ENCODE measurements around the gene IBA57. TPM values are rescaled to one million over a fixed set of nuclear protein-coding genes. Genes with fewer than 3 reads are reported as not detected.
"Not testable (repeated sequence)": the region's sequence is repeated elsewhere in the genome, so short reads cannot be mapped to it uniquely, and the experiment has no call there.

Gene IBA57
- total RNA-seq, 1 donor from 2014 or later: 8.3 TPM

DNA sequence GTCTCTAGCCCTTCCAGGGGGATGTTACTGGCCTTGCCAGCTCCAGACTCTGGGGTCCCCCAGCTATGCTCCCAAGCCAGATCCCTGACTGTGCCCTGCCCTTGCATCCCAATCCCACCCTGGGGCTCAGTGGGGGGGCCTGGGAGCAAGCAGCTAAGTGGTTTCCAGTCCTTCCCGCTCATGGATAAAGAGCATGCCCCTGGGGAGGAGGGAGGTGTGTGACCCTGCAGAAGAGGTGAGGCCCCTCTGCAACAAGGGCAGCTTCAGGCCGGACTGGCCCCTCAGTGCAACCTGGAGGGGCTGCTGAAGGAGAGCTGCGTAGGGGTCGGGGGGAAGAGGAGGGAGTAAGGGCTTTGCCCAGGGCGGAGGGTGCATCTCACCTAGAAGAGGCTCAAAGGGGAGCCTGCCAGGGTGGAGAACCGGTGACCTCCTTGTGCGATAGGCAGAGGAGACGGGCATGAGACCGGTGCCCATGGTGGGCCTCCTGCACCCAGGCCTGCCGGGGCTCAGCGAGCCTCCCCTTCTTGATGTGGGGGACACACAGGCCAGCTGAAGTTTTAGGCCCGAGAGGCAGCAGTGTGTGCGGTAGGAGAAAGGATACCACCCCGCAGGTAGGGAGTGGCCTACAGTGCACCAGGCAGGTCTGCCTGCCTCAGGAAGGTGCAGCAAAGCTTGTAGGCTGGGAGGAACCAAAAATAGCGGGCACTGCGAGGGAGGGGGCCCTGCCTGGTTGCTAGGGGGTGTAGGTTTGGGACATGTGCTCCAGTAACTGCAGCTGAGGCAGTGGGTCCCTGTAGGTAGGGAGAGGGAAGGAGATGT, 45.3 kb downstream of the IBA57 start:
- intact Hi-C loops (cut with micrococcal nuclease): loop anchor here (5.0 kb wide), 1 partner anchor 291 kb away; no protein-coding TSS in a partner anchor

DNA sequence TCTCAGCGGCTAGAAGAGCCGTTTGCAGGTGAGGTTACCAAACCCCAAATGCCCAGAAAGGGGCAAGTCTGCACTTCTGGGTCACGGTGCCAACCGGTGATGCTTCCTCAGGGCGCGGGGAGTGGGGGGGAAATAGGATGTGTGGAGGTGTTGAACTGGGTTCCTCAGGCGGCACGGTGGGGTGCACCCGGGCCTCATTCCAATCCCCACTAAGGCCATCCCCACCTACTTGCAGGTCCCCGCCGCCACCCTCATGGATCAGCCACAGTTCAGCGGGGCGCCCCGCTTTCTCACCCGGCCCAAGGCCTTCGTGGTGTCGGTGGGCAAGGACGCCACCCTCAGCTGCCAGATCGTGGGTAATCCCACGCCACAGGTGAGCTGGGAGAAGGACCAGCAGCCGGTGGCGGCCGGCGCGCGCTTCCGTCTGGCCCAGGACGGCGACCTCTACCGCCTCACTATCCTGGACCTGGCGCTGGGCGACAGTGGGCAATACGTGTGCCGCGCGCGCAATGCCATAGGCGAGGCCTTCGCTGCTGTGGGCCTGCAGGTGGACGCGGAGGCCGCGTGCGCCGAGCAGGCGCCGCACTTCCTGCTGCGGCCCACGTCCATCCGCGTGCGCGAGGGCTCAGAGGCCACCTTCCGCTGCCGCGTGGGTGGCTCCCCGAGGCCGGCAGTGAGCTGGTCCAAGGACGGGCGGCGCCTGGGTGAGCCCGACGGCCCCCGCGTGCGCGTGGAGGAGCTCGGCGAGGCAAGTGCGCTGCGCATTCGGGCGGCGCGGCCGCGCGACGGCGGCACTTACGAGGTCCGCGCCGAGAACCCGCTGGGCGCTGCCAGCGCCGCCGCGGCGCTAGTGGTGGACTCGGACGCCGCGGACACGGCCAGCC, 46.2 kb downstream of the IBA57 start:
- intact Hi-C loops (cut with micrococcal nuclease): loop anchor here (2.0 to 5.0 kb wide), 6 partner anchors 37 to 291 kb away; partner anchors contain the start of gene TRIM11

DNA sequence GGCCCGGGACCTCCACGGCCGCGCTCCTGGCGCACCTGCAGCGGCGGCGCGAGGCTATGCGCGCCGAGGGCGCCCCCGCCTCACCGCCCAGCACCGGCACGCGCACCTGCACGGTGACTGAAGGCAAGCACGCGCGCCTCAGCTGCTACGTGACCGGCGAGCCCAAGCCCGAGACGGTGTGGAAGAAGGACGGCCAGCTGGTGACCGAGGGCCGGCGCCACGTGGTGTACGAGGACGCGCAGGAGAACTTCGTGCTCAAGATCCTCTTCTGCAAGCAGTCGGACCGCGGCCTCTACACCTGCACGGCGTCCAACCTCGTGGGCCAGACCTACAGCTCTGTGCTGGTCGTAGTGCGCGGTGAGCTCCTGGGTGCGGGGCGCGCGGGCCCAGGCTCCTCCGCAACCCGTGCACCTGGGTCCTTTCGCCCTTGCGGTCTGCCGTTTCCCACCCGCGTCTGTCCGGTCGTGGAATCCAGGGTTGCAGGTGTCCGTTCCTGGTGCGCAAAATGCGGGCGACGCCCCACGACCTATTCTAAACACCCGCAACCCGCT, 46.9 kb downstream of the IBA57 start:
- intact Hi-C loops (cut with micrococcal nuclease): loop anchor here (2.0 to 5.0 kb wide), 6 partner anchors 38 to 290 kb away; partner anchors contain the start of gene TRIM11

DNA sequence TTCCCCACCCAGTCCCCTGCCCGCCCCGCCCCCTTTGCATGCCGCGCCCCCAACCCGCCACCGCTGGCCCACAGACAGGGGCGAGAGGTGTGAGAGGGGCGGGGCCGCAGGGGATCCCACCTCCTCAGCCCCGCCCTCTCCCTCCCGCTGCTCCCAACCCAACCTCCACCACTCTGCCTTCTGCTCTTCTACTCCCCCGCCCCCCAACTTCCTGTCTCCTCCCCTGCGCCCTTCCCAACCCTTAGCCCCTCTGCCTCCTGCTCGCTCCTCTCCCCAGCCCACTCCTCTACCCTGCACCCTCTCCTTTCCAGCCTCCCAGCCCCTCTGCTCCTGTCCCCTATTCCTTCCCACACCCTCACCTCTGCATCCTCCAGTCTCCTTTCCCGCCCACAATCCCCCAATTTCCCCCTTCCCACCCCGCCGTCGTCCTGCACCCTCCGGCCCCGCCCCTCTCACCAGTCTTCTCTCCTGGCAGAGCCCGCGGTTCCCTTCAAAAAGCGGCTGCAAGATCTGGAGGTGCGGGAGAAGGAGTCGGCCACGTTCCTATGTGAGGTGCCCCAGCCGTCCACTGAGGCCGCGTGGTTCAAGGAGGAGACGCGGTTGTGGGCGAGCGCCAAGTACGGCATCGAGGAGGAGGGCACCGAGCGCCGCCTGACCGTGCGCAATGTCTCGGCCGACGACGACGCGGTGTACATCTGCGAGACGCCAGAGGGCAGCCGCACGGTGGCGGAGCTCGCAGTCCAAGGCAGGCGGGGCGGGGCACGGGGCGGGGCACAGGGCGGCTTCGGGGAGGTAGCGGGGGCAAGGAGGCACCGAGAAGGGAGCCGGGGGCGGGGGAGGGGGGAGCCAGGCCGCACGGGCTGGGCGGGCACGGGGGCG, 47.6 kb downstream of the IBA57 start:
- intact Hi-C loops (cut with micrococcal nuclease): loop anchor here (1.0 to 5.0 kb wide), 12 partner anchors 38 to 478 kb away; partner anchors contain the start of genes GUK1, JMJD4, RNF187 and SNAP47

- intact Hi-C loops (cut with micrococcal nuclease): loop anchor here (1.0 to 5.0 kb wide), 12 partner anchors 39 to 479 kb away; partner anchors contain the start of genes GUK1, JMJD4, RNF187 and SNAP47
Measured at GRCh38 chr1:228213917-228214808, 48.6 kb downstream of the IBA57 start.

DNA sequence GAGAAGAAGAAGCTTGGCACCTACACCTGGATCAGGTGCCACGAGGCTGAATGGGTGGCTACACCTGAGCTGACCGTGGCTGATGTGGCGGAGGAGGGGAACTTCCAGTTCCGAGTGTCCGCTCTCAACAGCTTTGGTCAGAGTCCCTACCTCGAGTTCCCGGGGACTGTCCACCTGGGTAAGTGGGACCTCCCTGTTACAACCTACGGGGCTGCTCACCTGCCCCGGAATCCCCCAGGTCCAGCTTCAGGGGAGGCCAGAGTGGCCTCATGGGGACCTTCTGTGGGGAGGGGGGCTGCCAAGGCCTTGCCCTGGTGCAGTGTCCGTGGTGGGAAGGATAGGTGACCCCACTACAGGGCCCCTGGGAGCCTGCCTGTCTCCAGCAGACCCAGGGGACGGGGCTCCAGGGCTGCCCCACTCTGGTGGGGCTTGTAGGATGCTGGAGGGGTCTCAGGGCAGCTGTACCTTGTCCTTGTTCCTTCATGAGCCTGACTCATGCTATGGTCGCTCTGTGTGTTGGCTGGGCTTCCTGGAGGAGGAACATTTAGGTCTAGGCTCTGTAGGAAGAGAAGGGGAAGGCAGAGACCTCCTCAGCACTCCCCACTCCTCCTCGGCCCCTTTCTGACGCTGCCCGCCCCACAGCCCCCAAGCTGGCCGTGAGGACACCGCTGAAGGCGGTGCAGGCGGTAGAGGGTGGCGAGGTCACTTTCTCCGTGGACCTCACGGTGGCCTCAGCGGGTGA, 49.5 kb downstream of the IBA57 start:
- intact Hi-C loops (cut with micrococcal nuclease): loop anchor here (5.0 kb wide), 1 partner anchor 287 kb away; no protein-coding TSS in a partner anchor

GRCh38 chr1:228215663-228216116, 50.1 kb downstream of the IBA57 start:
- intact Hi-C loops (cut with micrococcal nuclease): no loop called here

DNA sequence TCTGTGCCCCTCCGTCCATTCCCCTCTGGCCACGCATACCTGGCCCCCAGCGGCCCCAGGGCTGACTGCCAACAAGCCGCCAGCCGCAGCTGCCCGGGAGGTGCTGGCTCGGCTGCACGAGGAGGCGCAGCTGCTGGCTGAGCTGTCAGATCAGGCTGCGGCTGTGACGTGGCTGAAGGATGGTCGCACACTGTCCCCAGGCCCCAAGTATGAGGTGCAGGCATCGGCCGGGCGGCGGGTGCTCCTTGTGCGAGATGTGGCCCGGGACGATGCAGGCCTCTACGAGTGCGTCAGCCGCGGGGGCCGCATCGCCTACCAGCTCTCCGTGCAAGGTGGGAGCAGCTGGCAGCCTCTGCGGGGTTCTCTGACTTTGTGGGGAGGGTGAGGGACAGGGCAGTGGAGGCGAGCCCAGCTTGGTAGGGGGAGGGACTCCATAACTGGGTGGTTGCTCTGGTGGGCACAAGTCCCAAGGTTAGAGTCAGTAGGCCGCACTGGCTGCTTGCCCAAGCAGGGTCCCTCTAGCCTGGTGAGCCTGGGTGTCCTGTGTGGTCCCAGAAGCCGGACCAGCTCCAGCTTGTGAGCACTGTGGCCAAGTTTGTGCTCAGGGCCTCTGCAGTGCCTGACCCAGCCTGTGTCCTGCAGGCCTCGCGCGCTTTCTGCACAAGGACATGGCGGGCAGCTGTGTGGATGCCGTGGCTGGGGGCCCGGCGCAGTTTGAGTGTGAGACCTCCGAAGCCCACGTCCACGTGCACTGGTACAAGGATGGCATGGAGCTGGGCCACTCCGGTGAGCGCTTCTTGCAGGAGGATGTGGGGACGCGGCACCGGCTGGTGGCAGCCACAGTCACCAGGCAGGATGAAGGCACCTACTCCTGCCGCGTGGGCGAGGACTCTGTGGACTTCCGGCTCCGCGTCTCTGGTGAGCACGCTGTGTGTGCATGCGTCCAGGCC, 51.0 kb downstream of the IBA57 start:
- intact Hi-C loops (cut with micrococcal nuclease): no loop called here

DNA sequence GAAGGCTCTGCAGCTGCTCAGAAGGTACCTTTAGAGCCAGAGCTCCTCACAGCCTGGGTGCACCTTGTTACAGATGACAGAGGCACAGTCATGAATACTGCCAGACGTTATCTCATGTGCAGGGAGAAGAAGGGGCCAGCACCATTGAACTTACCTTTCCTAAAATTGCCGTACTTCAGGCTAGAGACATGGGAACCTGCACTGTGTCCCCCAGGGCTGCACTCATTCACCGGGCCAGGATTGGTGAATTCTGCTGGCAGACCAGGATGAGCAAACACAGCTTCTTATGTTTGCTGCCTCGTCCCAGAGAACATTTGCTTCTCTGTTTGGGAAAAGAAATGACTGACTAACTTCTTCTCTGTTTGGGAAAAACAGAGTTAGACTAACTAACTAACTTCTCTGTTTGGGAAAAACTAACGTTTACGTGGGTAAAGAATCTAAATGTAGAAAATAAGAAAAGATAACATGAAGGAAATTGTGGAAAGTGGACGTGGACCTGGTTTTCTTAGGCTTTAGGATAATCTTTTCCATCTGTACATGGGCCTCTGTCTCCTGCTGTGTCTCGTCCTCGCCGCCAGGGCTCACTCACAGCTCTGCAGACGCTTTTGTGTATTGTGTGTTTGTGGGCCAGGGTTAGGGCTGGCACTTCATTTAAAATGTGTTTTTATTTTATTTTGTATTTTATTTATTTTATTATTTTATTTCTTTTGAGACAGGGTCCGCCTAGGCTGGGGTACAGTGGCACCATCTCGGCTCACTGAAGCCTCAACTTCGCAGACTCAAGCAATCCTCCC, 52.1 kb downstream of the IBA57 start:
- intact Hi-C loops (cut with micrococcal nuclease): no loop called here

DNA sequence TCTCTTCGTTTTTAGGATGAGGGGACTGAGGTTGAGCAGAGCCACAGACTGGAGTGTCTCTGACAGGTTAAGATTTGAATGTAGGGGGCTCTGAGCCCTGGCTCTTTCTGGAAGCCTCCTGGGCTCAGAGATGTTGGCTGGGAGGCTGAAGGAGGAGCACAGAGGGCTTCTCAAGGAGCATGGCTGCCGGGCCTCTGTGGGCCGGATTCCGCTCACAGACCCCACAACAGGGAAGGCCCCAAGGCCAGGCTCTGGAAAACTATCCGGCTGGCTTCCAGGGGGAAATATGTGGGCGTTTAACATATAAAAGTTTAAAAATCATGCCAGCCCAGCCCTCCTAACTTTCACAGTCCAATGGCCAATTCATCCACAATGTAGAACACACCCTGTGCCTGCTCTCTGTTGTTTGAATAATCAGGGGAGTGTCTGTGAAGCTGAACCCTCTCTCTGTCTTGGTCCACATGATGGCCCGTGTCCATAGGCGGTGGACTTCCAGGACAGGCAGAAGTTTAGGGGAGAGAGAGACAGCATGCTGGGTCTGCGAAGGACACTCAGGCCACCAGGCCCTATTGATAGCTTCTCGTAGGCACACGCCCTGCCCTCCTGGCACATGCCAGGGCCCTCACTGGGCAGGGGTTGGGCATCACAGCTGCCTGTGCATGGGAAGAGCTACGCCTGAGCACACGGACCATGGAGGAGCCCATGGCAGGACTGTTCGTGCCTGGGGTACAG, 53.1 kb downstream of the IBA57 start:
- intact Hi-C loops (cut with micrococcal nuclease): no loop called here

DNA sequence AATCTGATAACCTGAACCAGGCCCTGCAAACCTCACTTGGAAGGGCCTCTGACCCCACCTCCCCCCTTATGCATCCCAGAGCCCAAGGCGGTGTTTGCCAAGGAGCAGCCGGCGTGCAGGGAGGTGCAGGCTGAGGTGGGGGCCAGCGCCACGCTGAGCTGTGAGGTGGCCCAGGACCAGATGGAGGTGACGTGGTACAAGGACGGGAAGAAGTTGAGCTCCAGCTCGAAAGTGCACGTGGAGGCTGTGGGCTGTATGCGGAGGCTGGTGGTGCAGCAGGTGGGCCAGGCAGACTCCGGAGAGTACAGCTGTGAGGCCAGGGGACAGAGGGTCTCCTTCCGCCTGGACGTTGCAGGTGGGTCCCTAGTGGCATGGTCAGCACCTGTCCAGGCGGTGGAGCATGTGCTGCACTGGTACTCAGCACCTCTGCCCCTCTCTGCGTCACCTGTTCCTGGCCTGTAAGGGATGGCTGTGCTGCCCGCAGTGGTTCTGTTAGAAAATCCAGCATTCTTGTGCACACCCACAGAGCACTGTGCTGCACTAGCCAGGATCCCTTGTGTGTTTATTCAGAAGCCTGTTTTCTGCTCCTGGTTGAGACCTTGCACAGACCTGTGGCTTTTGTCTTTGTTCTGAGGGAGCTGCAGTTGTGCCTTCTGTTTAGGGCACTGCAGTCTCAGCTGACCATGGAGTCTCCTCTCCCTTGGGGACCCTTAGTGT, 53.8 kb downstream of the IBA57 start:
- intact Hi-C loops (cut with micrococcal nuclease): no loop called here

DNA sequence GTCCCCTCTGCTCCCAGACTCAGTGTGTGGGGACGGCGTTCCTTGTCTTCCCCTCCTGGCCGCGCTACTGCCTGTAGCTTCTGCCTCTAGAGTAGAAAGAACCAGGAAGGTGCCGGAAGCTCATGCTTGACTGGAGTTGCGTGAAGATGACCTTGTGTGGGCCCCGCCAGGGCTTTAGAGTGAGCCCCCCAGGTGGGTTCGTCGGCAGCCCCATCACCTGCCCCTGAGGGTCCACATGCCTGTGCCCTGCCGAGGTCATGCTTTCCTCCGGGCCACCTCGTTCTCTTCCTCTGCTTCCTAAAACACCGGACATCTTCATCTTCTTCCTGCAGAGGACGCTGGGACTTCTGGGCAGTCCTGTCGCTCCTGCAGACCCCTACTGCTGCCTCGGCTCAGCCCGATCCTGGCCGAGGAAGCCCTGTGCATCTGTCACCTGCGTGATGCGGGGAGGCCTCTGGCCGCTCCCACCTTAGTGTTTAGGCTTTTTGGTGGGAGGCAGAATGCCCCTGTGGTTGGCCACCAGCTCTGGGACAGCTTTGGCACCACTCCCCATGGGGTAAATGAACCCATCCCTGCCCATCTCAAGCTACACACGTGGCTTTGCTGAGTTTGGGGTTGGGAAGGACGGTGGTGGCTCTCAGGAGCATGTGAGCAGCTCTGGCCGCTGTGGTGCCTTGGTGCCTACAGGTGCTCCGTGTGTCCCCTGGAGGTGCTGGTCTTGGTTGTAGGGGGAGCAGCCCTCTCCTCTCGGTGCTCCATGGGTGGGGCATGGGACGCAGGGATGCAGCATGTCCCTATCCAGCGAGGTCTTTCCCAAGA, 54.6 kb downstream of the IBA57 start:
- intact Hi-C loops (cut with micrococcal nuclease): no loop called here

- intact Hi-C loops (cut with micrococcal nuclease): not testable (repeated sequence)
Measured at GRCh38 chr1:228221097-228221496, 55.5 kb downstream of the IBA57 start.

- intact Hi-C loops (cut with micrococcal nuclease): no loop called here
Measured at GRCh38 chr1:228222548-228222947, 56.9 kb downstream of the IBA57 start.

Measured in T-helper 2 cell treated with Interferon-gamma antibody and Interleukin-4, amounts not matched to agents 100 ng/mL and 5 ng/mL, for 36 hours (primary cell).